HCT116 (cell line): Measurements from ENCODE around the gene ABCE1.

Source experiments
- EZH2 ChIP-seq: fragments of 200-600 bp; sonication (generic); IDR thresholded peaks from 2 replicates; pipeline ENCODE4 v1.6.1; 2017; ENCODE audit warnings: antibody characterized with exemption, mixed run types
- EZH2phosphoT487 ChIP-seq: fragments of 200-600 bp; IDR thresholded peaks from 2 replicates; pipeline ENCODE4 v1.6.1; 2018; ENCODE audit warnings: antibody characterized with exemption, borderline replicate concordance
- FOSL1 ChIP-seq: IDR thresholded peaks from 2 replicates; pipeline ENCODE4 v1.6.1; 2012; ENCODE audit warnings: low read depth
- POLR2A ChIP-seq: IDR thresholded peaks from 2 replicates; pipeline ENCODE4 v1.7.0; 2011; ENCODE audit warnings: borderline replicate concordance; ENCODE audit not compliant: insufficient read depth, insufficient read length; ENCODE audit errors: extremely low read depth
- RAD21 ChIP-seq: IDR thresholded peaks from 2 replicates; pipeline ENCODE4 v1.6.1; 2012; ENCODE audit warnings: low read depth, mild to moderate bottlenecking
- YY1 ChIP-seq: IDR thresholded peaks from 2 replicates; pipeline ENCODE4 v1.6.1; 2011; ENCODE audit warnings: low read length, low read depth, moderate library complexity, mild to moderate bottlenecking; ENCODE audit not compliant: insufficient replicate concordance; ENCODE audit errors: extremely low read depth
- TF ChIP-seq, protein P1 (sequence below), 3 experiments: fragments of 200-600 bp in 1 of 3; sonication (generic) in 1 of 3; IDR thresholded peaks in 2 of 3; conservative IDR thresholded peaks in 1 of 3; 2 replicates each; pipeline ENCODE4 v1.5.1; 2012 to 2017; ENCODE audit warnings: low read depth in 2 of 3, low read length in 2 of 3, antibody characterized with exemption in 1 of 3, borderline replicate concordance in 1 of 3, control low read depth in 1 of 3, mild to moderate bottlenecking in 1 of 3, mixed read lengths in 1 of 3, mixed run types in 1 of 3, moderate library complexity in 1 of 3; ENCODE audit not compliant: insufficient read depth in 1 of 3
- TF ChIP-seq, protein P2 (sequence below): IDR thresholded peaks from 2 replicates; pipeline ENCODE4 v1.6.1; 2012; ENCODE audit warnings: low read depth

DNA sequence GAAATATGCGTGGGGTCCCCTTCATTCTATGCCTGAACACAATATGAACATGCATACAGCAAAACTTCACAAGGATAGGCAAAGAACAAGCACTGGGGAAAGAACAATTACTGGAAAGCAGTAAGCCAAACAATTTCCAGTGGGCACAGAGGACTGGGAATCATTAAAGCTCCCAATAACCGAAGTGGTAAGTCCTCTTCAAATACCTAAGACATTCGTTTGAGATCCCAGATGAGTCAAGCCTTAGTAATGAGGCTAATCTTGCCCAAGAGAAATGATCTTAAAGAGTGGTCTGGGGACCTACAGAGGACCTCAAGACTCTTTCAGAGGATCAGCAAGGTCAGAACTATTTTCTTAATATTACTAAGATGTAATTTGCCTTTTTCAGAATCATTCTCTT, 28.8 kb upstream of the ABCE1 start:
- TF ChIP-seq YY1 (no peak), POLR2A (no peak), RAD21 (no peak), EZH2phosphoT487 (no peak), FOSL1 (peak; percentile 60), EZH2 (no peak)
- TF ChIP-seq, protein P1, sequence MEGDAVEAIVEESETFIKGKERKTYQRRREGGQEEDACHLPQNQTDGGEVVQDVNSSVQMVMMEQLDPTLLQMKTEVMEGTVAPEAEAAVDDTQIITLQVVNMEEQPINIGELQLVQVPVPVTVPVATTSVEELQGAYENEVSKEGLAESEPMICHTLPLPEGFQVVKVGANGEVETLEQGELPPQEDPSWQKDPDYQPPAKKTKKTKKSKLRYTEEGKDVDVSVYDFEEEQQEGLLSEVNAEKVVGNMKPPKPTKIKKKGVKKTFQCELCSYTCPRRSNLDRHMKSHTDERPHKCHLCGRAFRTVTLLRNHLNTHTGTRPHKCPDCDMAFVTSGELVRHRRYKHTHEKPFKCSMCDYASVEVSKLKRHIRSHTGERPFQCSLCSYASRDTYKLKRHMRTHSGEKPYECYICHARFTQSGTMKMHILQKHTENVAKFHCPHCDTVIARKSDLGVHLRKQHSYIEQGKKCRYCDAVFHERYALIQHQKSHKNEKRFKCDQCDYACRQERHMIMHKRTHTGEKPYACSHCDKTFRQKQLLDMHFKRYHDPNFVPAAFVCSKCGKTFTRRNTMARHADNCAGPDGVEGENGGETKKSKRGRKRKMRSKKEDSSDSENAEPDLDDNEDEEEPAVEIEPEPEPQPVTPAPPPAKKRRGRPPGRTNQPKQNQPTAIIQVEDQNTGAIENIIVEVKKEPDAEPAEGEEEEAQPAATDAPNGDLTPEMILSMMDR (IDR thresholded peaks at IDR 0.05 in 2 of 3, conservative IDR thresholded peaks at IDR 0.05 in 1 of 3; ENCODE audit: borderline replicate concordance in 1 of 3, insufficient read depth in 1 of 3, low read depth in 2 of 3, low read length in 2 of 3), result no peak
- TF ChIP-seq, protein P2, sequence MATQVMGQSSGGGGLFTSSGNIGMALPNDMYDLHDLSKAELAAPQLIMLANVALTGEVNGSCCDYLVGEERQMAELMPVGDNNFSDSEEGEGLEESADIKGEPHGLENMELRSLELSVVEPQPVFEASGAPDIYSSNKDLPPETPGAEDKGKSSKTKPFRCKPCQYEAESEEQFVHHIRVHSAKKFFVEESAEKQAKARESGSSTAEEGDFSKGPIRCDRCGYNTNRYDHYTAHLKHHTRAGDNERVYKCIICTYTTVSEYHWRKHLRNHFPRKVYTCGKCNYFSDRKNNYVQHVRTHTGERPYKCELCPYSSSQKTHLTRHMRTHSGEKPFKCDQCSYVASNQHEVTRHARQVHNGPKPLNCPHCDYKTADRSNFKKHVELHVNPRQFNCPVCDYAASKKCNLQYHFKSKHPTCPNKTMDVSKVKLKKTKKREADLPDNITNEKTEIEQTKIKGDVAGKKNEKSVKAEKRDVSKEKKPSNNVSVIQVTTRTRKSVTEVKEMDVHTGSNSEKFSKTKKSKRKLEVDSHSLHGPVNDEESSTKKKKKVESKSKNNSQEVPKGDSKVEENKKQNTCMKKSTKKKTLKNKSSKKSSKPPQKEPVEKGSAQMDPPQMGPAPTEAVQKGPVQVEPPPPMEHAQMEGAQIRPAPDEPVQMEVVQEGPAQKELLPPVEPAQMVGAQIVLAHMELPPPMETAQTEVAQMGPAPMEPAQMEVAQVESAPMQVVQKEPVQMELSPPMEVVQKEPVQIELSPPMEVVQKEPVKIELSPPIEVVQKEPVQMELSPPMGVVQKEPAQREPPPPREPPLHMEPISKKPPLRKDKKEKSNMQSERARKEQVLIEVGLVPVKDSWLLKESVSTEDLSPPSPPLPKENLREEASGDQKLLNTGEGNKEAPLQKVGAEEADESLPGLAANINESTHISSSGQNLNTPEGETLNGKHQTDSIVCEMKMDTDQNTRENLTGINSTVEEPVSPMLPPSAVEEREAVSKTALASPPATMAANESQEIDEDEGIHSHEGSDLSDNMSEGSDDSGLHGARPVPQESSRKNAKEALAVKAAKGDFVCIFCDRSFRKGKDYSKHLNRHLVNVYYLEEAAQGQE, result no peak
